Testis (tissue), 3 donors: ENCODE measurements around the gene PEX16. TPM values are rescaled to one million over a fixed set of nuclear protein-coding genes. Genes with fewer than 3 reads are reported as not detected.

Source experiments
- DNase-seq: peaks from one replicate; pipeline ENCODE4 v3.0.0-alpha.2; 2019
- H3K27ac ChIP-seq, 2 donors: fragments of 200-600 bp; sonication (generic); one replicate each; pipeline ENCODE4 v1.5.1; 2019
- H3K27me3 ChIP-seq: fragments of 200-600 bp; sonication (generic); one replicate; pipeline ENCODE4 v1.5.1; 2019
- H3K36me3 ChIP-seq: fragments of 200-600 bp; sonication (generic); one replicate; pipeline ENCODE4 v1.5.1; 2017; ENCODE audit warnings: low read depth; ENCODE audit errors: missing control alignments
- H3K4me1 ChIP-seq: fragments of 200-600 bp; sonication (generic); one replicate; pipeline ENCODE4 v1.5.1; 2019
- H3K4me3 ChIP-seq, 2 donors: fragments of 200-600 bp; sonication (generic); one replicate each; pipeline ENCODE4 v1.5.1; 2017 to 2019
- H3K9me3 ChIP-seq: fragments of 200-600 bp; sonication (generic); one replicate; pipeline ENCODE4 v1.5.1; 2017
- CTCF ChIP-seq, 3 experiments: fragments of 450-650 bp in 2 of 3; fragments of 200-600 bp in 1 of 3; sonication (generic) in 1 of 3; IDR thresholded peaks; one replicate each; pipeline ENCODE4 v1.5.1; 2016 to 2019; ENCODE audit warnings: antibody characterized with exemption in 3 of 3, mild to moderate bottlenecking in 2 of 3, moderate library complexity in 1 of 3
- POLR2A ChIP-seq: fragments of 450-650 bp; IDR thresholded peaks from one replicate; pipeline ENCODE4 v1.6.1; 2017; ENCODE audit warnings: antibody characterized with exemption, mild to moderate bottlenecking, moderate library complexity
- WGBS, 2 donors: methylation state at CpG; one replicate each; pipeline ENCODE4 v1.1.5; 2018; 5-methylcytosine and 5-hydroxymethylcytosine counted together
- intact Hi-C: fragments of 100-400 bp; cut with DNase I; formaldehyde crosslinking; loops from one replicate; pipeline ENCODE4 v1.15.1; 2023; ENCODE audit warnings: low total_unique reads
- polyA plus RNA-seq: library from polyadenylated mRNA; stranded (reverse); fragments of 350-450 nt; fragmentation: Illumina TruSeq; extraction: RNeasy Lipid Tissue Mini Kit (QIAGEN cat#74804); gene quantifications from one replicate; pipeline ENCODE4 v1.2.3, GENCODE V29; 2014; ENCODE audit warnings: low read depth, low replicate concordance; ENCODE audit not compliant: insufficient read depth
- total RNA-seq, 2 donors: library from RNA; depleted of rRNA; stranded (reverse); fragments of >200 nt; gene quantifications; one replicate each; pipeline ENCODE4 v1.2.3, GENCODE V29; 2016

Gene PEX16
- total and polyA plus RNA-seq, 3 donors from 2014 or later, result 40.2 to 42.0 (median 41.4) TPM

- Histone ChIP-seq H3K27ac (no peak overlapping the region), H3K27me3 (no peaks in the 10 kb centered on the region), H3K4me3 (no peak overlapping the region), H3K36me3 (no peaks in the 10 kb centered on the region), H3K4me1 (peaks cover 22% of the 10 kb centered on the region), H3K9me3 (no peaks in the 10 kb centered on the region)
- no peak for DNase-seq
- intact Hi-C loops, result no loop called here
- WGBS, 2 donors, result 72 to 73% methylated on average over 12 to 13 of the region's 13 CpGs
- no peak for TF ChIP-seq CTCF (IDR thresholded peaks at IDR 0.05)
- no peak for TF ChIP-seq POLR2A
Observed at GRCh38 chr11:45919806-45920530, 2.3 kb upstream of the PEX16 start.

GRCh38 chr11:45918962-45919675 lies 1.4 kb upstream of the PEX16 start:
- no peaks in the 10 kb centered on the region for H3K27me3 ChIP-seq
- TF ChIP-seq POLR2A (no peak), CTCF (IDR thresholded peaks at IDR 0.05) (no peak)
- H3K4me1 ChIP-seq, result peaks cover 22% of the 10 kb centered on the region
- H3K4me3 ChIP-seq, result peak overlapping the region; percentile 72 to 88
- WGBS, 2 donors, result 46 to 53% methylated on average over 7 of the region's 7 CpGs
- no peak for DNase-seq
- H3K9me3 ChIP-seq, result no peaks in the 10 kb centered on the region
- peak overlapping the region in 1 of 2 donors; percentile 85 for H3K27ac ChIP-seq
- no peaks in the 10 kb centered on the region for H3K36me3 ChIP-seq
- intact Hi-C loops, result no loop called here

- no peaks in the 10 kb centered on the region for H3K27me3 ChIP-seq
- intact Hi-C loops, result no loop called here
- peaks cover 22% of the 10 kb centered on the region for H3K4me1 ChIP-seq
- TF ChIP-seq POLR2A (no peak), CTCF (IDR thresholded peaks at IDR 0.05) (no peak)
- 0 to 1% methylated on average over 29 to 38 of the region's 38 CpGs for WGBS, 2 donors
- DNase-seq, result peak; percentile 91
- H3K27ac ChIP-seq, result peak overlapping the region; percentile 69 to 85
- H3K9me3 ChIP-seq, result no peaks in the 10 kb centered on the region
- H3K4me3 ChIP-seq, result peak overlapping the region; percentile 72 to 88
- no peaks in the 10 kb centered on the region for H3K36me3 ChIP-seq
Observed at GRCh38 chr11:45918331-45918941, 759 bp upstream of the PEX16 start.

- H3K27ac ChIP-seq, result peak overlapping the region; percentile 69 to 85
- intact Hi-C loops, result no loop called here
- no peak for TF ChIP-seq POLR2A
- H3K4me1 ChIP-seq, result peaks cover 19% of the 10 kb centered on the region
- H3K27me3 ChIP-seq, result no peaks in the 10 kb centered on the region
- no peak for DNase-seq
- H3K9me3 ChIP-seq, result no peaks in the 10 kb centered on the region
- 3 to 4% methylated on average over 15 to 16 of the region's 16 CpGs for WGBS, 2 donors
- peak overlapping the region; percentile 72 to 88 for H3K4me3 ChIP-seq
- no peaks in the 10 kb centered on the region for H3K36me3 ChIP-seq
Observed at GRCh38 chr11:45917286-45917622, 423 bp downstream of the PEX16 start.

GRCh38 chr11:45915446-45915845 lies 2.2 kb downstream of the PEX16 start:
- intact Hi-C loops, result no loop called here
- no peaks in the 10 kb centered on the region for H3K36me3 ChIP-seq
- no peaks in the 10 kb centered on the region for H3K9me3 ChIP-seq
- 75 to 79% methylated on average over 8 to 13 of the region's 13 CpGs for WGBS, 2 donors
- TF ChIP-seq CTCF (IDR thresholded peaks at IDR 0.05) (no peak), POLR2A (no peak)
- H3K4me1 ChIP-seq, result peaks cover 8% of the 10 kb centered on the region
- DNase-seq, result no peak
- H3K4me3 ChIP-seq, result no peak overlapping the region
- H3K27ac ChIP-seq, result no peak overlapping the region
- H3K27me3 ChIP-seq, result no peaks in the 10 kb centered on the region
